ENCODE data around the gene PCDHA4.
"Not testable (repeated sequence)": the region's sequence is repeated elsewhere in the genome, so short reads cannot be mapped to it uniquely, and the experiment has no call there.

PCDHA4 gene

DNA sequence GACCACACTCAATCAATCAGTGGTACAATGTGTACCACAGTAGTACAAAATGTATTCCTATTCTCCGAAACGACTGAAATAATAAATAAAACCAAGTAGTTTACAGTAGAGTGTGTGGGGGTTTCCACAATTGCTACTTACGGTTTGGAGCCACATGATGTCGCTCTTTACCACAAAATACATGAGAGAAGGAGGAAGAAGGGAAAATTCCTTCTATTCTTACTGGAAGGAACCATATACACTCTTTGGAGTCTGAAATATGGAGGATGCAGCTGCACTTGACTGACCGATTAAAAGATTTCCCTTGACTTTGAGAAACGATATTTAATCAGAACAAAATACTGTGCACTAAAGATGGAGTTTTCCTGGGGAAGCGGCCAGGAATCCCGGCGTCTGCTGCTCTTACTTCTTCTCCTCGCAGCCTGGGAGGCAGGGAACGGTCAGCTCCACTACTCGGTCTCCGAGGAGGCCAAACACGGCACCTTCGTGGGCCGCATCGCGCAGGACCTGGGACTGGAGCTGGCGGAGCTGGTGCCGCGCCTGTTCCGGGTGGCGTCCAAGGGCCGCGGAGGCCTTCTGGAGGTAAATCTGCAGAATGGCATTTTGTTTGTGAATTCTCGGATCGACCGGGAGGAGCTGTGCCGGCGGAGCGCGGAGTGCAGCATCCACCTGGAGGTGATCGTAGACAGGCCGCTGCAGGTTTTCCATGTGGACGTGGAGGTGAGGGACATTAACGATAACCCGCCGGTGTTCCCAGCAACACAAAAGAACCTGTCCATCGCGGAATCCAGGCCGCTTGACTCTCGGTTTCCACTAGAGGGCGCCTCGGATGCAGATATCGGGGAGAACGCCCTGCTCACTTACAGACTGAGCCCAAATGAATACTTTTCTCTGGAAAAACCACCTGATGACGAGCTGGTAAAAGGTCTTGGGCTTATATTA, at the start of gene PCDHA4:
PCDHA4 (plus strand) TSS at position 235 of the 942 bp plus-strand sequence.
- DNase-seq (ENCODE audit: low spot score) = no peak
- TF ChIP-seq, protein P1, sequence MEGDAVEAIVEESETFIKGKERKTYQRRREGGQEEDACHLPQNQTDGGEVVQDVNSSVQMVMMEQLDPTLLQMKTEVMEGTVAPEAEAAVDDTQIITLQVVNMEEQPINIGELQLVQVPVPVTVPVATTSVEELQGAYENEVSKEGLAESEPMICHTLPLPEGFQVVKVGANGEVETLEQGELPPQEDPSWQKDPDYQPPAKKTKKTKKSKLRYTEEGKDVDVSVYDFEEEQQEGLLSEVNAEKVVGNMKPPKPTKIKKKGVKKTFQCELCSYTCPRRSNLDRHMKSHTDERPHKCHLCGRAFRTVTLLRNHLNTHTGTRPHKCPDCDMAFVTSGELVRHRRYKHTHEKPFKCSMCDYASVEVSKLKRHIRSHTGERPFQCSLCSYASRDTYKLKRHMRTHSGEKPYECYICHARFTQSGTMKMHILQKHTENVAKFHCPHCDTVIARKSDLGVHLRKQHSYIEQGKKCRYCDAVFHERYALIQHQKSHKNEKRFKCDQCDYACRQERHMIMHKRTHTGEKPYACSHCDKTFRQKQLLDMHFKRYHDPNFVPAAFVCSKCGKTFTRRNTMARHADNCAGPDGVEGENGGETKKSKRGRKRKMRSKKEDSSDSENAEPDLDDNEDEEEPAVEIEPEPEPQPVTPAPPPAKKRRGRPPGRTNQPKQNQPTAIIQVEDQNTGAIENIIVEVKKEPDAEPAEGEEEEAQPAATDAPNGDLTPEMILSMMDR (IDR thresholded peaks at IDR 0.05; ENCODE audit: extremely low read depth, missing control alignments) = no peak

DNA sequence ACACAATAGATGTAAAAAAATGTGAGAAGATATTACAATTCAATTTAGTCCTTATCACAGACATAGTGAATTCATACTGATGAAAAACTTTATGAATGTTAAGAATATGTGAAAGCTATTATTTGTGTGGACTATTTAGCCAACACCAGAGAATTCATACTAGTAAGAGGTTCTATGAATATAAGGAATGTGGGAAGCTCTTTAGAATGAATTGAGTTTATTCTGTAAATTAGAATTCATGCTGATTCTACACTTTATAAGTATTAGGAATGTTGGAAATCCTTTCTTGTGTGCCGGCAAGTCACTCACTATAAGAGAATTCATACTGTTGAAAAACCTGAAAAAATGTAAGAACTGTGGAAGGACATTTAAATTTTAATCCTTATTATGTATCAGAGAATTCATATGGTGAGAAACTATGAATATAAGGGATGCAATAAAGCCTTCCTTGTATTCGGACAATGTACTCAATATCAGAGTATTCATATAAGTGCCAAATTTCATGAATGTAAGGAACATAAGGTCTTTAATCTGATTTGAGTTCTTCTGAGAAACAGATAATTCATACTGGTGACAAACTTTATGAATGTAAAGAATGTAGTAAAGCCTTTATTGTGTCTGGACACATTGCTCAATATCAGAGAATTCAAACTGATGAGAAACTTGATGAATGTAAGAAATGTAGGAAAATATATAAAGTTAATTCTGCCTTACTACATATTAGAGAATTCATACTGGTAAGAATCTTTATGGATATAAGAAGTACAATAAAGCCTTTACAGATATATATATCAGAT, 42.5 kb upstream of the PCDHA4 start:
- no peak for DNase-seq (ENCODE audit: low spot score)
- TF ChIP-seq, protein P1 (IDR thresholded peaks at IDR 0.05; ENCODE audit: extremely low read depth, missing control alignments) = no peak

GRCh38 chr5:140767444-140767843, 39.4 kb upstream of the PCDHA4 start:
- no peak for DNase-seq (ENCODE audit: low spot score)
- TF ChIP-seq, protein P1 (IDR thresholded peaks at IDR 0.05; ENCODE audit: extremely low read depth, missing control alignments) = no peak

DNA sequence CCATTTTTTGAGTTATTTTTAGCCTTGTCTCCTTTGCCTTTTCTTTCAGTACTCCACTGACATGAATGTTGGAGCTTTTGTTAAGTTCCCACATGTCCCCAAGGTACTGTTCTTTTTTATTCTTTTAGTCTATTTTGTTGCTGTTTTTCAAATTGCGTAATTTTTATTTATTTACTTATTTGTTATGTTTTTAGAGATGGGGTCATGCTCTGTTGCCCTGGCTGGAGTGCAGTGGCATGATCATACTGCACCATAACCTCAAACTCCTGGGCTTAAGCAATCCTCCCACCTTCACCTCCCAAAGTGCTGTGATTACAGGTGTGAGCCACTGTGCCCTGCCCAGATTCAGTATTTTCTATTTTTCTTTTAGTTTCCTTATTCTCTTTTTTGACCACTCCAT, 26.4 kb upstream of the PCDHA4 start:
- no peak for DNase-seq (ENCODE audit: low spot score)
- TF ChIP-seq, protein P1 (IDR thresholded peaks at IDR 0.05; ENCODE audit: extremely low read depth, missing control alignments) = no peak

DNA sequence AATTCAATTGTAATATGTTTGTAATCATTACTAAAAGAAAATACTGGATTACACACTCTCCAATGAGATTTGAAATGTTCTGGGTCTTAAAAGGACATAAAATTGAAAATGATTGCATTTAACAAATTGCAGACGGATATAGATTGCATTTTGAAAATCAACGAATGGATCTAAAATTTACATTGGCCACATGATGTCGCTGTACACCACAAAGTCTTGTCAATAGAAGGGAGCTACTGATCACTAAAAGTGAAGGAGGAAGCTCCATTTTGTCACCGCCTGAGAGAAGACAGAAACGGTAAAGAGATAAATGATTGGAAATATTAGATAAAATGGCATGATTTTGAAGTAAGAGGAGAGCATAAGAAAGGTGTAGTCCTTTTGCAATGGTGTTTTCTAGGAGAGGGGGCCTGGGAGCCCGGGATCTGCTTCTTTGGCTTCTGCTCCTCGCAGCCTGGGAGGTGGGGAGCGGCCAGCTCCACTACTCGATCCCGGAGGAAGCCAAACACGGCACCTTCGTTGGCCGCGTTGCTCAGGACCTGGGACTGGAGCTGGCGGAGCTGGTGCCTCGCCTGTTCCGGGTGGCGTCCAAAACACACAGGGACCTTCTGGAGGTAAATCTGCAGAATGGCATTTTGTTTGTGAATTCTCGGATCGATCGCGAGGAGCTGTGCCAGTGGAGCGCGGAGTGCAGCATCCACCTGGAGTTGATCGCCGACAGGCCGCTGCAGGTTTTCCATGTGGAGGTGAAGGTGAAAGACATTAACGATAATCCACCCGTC, 20.8 kb upstream of the PCDHA4 start, which contains the start of gene PCDHA1:
PCDHA1 (plus strand) TSS at position 236 of the 782 bp plus-strand sequence.
- no peak for DNase-seq (ENCODE audit: low spot score)
- TF ChIP-seq, protein P1 (IDR thresholded peaks at IDR 0.05; ENCODE audit: extremely low read depth, missing control alignments) = no peak

DNA sequence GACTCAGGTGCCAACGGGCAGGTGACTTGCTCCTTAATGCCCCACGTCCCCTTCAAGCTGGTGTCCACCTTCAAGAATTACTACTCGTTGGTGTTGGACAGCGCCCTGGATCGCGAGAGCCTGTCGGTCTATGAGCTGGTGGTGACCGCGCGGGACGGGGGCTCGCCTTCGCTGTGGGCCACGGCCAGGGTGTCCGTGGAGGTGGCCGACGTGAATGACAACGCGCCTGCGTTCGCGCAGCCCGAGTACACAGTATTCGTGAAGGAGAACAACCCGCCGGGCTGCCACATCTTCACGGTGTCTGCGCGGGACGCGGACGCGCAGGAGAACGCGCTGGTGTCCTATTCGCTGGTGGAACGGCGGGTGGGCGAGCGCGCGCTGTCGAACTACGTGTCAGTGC, 19.4 kb upstream of the PCDHA4 start:
- not testable (repeated sequence) for DNase-seq (ENCODE audit: low spot score)

- not testable (repeated sequence) for DNase-seq (ENCODE audit: low spot score)
These were observed 18.9 kb upstream of the PCDHA4 start for GRCh38 chr5:140787849-140788504.
